GM12891 (cell line): ENCODE results near the gene CDK10.

Source experiments
- POLR2A ChIP-seq: IDR thresholded peaks from 2 replicates; pipeline ENCODE4 v1.6.1; 2011; ENCODE audit warnings: low read depth, low read length, control low read depth
- POLR2AphosphoS5 ChIP-seq: IDR thresholded peaks from 2 replicates; pipeline ENCODE4 v1.6.1; 2011; ENCODE audit warnings: low read depth, low read length, control low read depth
- TAF1 ChIP-seq: IDR thresholded peaks from 2 replicates; pipeline ENCODE4 v1.6.1; 2011; ENCODE audit warnings: low read depth, low read length, control low read depth

GRCh38 chr16:89695086-89695874 is 8.8 kb downstream of the CDK10 start:
- TF ChIP-seq POLR2A (no peak), TAF1 (no peak), POLR2AphosphoS5 (no peak)
